HG02623 (cell line): ENCODE results near the gene SF3B6.

Experiments
- ATAC-seq: cut with Tn5 transposase; IDR thresholded peaks from one replicate; pipeline ENCODE4 v1.9.1; 2021; ENCODE audit warnings: moderate library complexity; ENCODE audit not compliant: unreplicated experiment

The SF3B6 gene

DNA sequence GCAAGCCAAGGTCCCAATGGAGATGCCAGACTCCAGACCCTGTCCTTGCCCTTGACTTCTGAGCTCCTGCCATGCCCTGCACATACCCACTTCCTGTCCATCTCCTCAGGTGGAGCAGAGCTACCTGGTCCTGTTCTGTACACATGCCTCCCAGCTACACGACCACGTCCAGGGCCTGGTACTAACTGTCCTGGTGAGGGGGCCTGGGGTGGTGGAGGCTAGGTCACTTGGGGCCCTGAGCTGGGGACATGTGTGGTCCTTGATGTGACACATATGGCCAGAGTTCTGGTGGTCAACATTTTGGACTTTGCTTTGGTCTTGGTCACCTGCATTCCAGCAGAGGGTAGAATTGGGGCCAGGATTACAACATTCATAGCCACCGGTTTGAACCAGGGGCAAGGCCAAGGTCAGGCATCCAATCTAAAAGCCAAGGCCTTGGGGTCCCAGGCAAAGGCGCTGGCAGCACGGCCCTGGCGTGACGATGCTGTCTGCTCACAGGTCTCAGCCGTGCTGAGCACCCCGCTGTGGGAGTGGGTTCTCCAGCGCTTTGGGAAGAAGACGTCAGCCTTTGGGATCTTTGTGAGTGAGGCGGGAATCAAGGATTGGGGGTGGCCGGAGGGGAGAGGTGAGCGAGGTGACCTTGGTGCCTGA, 53.7 kb downstream of the SF3B6 start:
- ATAC-seq, result no peak

GRCh38 chr2:24021122-24021998, 54.8 kb downstream of the SF3B6 start:
- no peak for ATAC-seq

GRCh38 chr2:24020244-24020643, 55.9 kb downstream of the SF3B6 start:
- ATAC-seq, result no peak

DNA sequence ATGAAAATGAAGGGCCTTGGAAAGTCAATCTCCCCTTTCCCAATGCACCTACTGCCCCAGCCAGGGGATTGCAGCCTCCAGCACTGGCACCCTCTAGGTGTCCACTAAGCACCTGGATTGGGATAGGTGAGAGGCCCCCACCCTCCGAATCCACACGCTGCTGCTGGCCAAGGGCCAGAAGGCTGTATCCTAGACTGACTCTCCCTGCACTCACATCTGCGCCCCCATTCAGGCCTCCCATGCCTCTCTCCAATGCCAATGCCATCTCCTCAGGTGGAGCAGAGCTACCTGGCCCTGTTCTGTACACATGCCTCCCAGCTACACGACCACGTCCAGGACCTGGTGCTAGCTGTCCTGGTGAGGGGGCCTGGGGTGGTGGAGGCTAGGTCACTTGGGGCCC, 56.4 kb downstream of the SF3B6 start:
- no peak for ATAC-seq

- no peak for ATAC-seq
Measured at GRCh38 chr2:24018241-24018640, 57.9 kb downstream of the SF3B6 start.

- ATAC-seq, result no peak
Measured at GRCh38 chr2:24017711-24018110, 58.4 kb downstream of the SF3B6 start.
